Breast epithelium (tissue), 4 donors: ENCODE data around the gene VPS13C. TPM values are rescaled to one million over a fixed set of nuclear protein-coding genes. Genes with fewer than 3 reads are reported as not detected.

ENCODE experiments used
- DNase-seq, 2 donors: peaks; one replicate each; pipeline ENCODE4 v3.0.0-alpha.2; 2019; ENCODE audit warnings: low spot score in 2 of 2
- H3K27ac ChIP-seq, 2 donors: fragments of 200-600 bp; sonication (generic) in 1 of 2; one replicate each; pipeline ENCODE4 v1.5.1; 2016 to 2019; ENCODE audit warnings: mild to moderate bottlenecking in 1 of 2
- H3K27me3 ChIP-seq, 2 donors: fragments of 200-600 bp; sonication (generic) in 1 of 2; one replicate each; pipeline versions ENCODE4 v1.5.1 to v1.6.0; 2017 to 2019; ENCODE audit warnings: control low read depth in 1 of 2, mild to moderate bottlenecking in 1 of 2
- H3K36me3 ChIP-seq: fragments of 200-600 bp; one replicate; pipeline ENCODE4 v1.5.1; 2019
- H3K4me1 ChIP-seq, 2 donors: fragments of 200-600 bp; sonication (generic); one replicate each; pipeline ENCODE4 v1.5.1; 2016 to 2019; ENCODE audit warnings: control low read depth in 1 of 2
- H3K4me3 ChIP-seq, 3 donors: fragments of 200-600 bp; sonication (generic); 1 replicate in 2 of 3; 2 replicates in 1 of 3; pipeline ENCODE4 v1.5.1; 2016 to 2019; ENCODE audit warnings: mild to moderate bottlenecking in 3 of 3, moderate library complexity in 2 of 3
- H3K9me3 ChIP-seq, 2 donors: fragments of 200-600 bp; sonication (generic) in 1 of 2; one replicate each; pipeline ENCODE4 v1.5.1; 2016 to 2019; ENCODE audit warnings: control low read depth in 1 of 2
- CTCF ChIP-seq, 3 donors: fragments of 450-650 bp; IDR thresholded peaks; one replicate each; pipeline ENCODE4 v1.5.1; 2016 to 2017; ENCODE audit warnings: antibody characterized with exemption in 3 of 3, mild to moderate bottlenecking in 3 of 3, moderate library complexity in 3 of 3
- POLR2A ChIP-seq: fragments of 450-650 bp; IDR thresholded peaks from one replicate; pipeline ENCODE4 v1.6.1; 2016; ENCODE audit warnings: antibody characterized with exemption, mild to moderate bottlenecking, moderate library complexity
- POLR2AphosphoS5 ChIP-seq, 3 donors: sonication (generic); formaldehyde crosslinking; IDR thresholded peaks; one replicate each; pipeline ENCODE4 v1.6.1; 2017; ENCODE audit warnings: antibody characterized with exemption in 3 of 3
- intact Hi-C: fragments of 100-400 bp; cut with DNase I; formaldehyde crosslinking; loops from one replicate; pipeline ENCODE4 v1.15.1; 2023; ENCODE audit warnings: low total_unique reads
- total RNA-seq, 3 donors: library from RNA; depleted of rRNA; stranded (reverse); fragments of >200 nt; gene quantifications; one replicate each; pipeline ENCODE4 v1.1.0, GENCODE V29; 2016

VPS13C gene
- total RNA-seq, 3 donors from 2014 or later = 94.4 to 140 (median 117) TPM

GRCh38 chr15:62071711-62072308, 11.6 kb upstream of the VPS13C start:
- H3K9me3 ChIP-seq = no peaks in the 10 kb centered on the region
- H3K4me1 ChIP-seq = no peaks in the 10 kb centered on the region
- H3K27ac ChIP-seq = no peak overlapping the region
- TF ChIP-seq POLR2A (no peak), CTCF (IDR thresholded peaks at IDR 0.05) (peak in 2 of 3 donors; percentile 43 to 56)
- DNase-seq = no peak
- H3K4me3 ChIP-seq = no peak overlapping the region
- intact Hi-C loops = no loop called here
- no peaks in the 10 kb centered on the region for H3K36me3 ChIP-seq
- no peaks in the 10 kb centered on the region for H3K27me3 ChIP-seq

- no peaks in the 10 kb centered on the region for H3K36me3 ChIP-seq
- no peak for TF ChIP-seq CTCF (IDR thresholded peaks at IDR 0.05)
- no peak for TF ChIP-seq POLR2AphosphoS5 (IDR thresholded peaks at IDR 0.05)
- no peak for TF ChIP-seq POLR2A
- intact Hi-C loops = no loop called here
- H3K27me3 ChIP-seq = no peaks in the 10 kb centered on the region
- H3K27ac ChIP-seq = no peak overlapping the region
- no peaks in the 10 kb centered on the region for H3K9me3 ChIP-seq
- no peak overlapping the region for H3K4me3 ChIP-seq
- DNase-seq = no peak
- H3K4me1 ChIP-seq = no peaks in the 10 kb centered on the region
Observed at GRCh38 chr15:62069551-62069950, 9.3 kb upstream of the VPS13C start.

- peak overlapping the region in 1 of 2 donors; percentile 65 for H3K27ac ChIP-seq
- intact Hi-C loops = no loop called here
- TF ChIP-seq POLR2A = no peak
- no peak for TF ChIP-seq POLR2AphosphoS5 (IDR thresholded peaks at IDR 0.05)
- no peak for TF ChIP-seq CTCF (IDR thresholded peaks at IDR 0.05)
- no peaks in the 10 kb centered on the region for H3K27me3 ChIP-seq
- H3K4me3 ChIP-seq = peak overlapping the region; percentile 46 to 78 (median 59)
- H3K36me3 ChIP-seq = no peaks in the 10 kb centered on the region
- no peaks in the 10 kb centered on the region for H3K9me3 ChIP-seq
- no peaks in the 10 kb centered on the region for H3K4me1 ChIP-seq
- no peak for DNase-seq
Observed at GRCh38 chr15:62068810-62069167, 8.5 kb upstream of the VPS13C start.

- intact Hi-C loops = no loop called here
- H3K9me3 ChIP-seq = no peaks in the 10 kb centered on the region
- no peak for DNase-seq
- H3K4me1 ChIP-seq = no peaks in the 10 kb centered on the region
- H3K27ac ChIP-seq = peak overlapping the region in 1 of 2 donors; percentile 65
- TF ChIP-seq CTCF (IDR thresholded peaks at IDR 0.05) (peak in 1 of 3 donors; percentile 14), POLR2A (no peak), POLR2AphosphoS5 (IDR thresholded peaks at IDR 0.05) (no peak)
- peak overlapping the region; percentile 46 to 78 (median 59) for H3K4me3 ChIP-seq
- no peaks in the 10 kb centered on the region for H3K27me3 ChIP-seq
- no peaks in the 10 kb centered on the region for H3K36me3 ChIP-seq
Observed at GRCh38 chr15:62068071-62068809, 8.0 kb upstream of the VPS13C start.

GRCh38 chr15:62067448-62068044, 7.3 kb upstream of the VPS13C start:
- no peak for DNase-seq
- peak overlapping the region in 1 of 2 donors; percentile 65 for H3K27ac ChIP-seq
- no peaks in the 10 kb centered on the region for H3K27me3 ChIP-seq
- no peaks in the 10 kb centered on the region for H3K36me3 ChIP-seq
- intact Hi-C loops = no loop called here
- H3K4me3 ChIP-seq = peak overlapping the region; percentile 46 to 78 (median 59)
- TF ChIP-seq CTCF (IDR thresholded peaks at IDR 0.05) = no peak
- TF ChIP-seq POLR2A = no peak
- peak in 1 of 3 donors; percentile 36 for TF ChIP-seq POLR2AphosphoS5 (IDR thresholded peaks at IDR 0.05)
- no peaks in the 10 kb centered on the region for H3K9me3 ChIP-seq
- no peaks in the 10 kb centered on the region for H3K4me1 ChIP-seq
